Prostate gland (tissue), 2 donors: Measurements from ENCODE around the gene KHDC3L.

Source experiments
- CTCF ChIP-seq, 4 experiments: fragments of 200-600 bp in 2 of 4; fragments of 450-650 bp in 2 of 4; sonication (generic) in 2 of 4; IDR thresholded peaks; 1 replicate in 3 of 4; 2 replicates in 1 of 4; pipeline ENCODE4 v1.5.1; 2016 to 2019; ENCODE audit warnings: antibody characterized with exemption in 4 of 4, mild to moderate bottlenecking in 2 of 4, moderate library complexity in 2 of 4
- POLR2AphosphoS5 ChIP-seq: sonication (generic); formaldehyde crosslinking; IDR thresholded peaks from one replicate; pipeline ENCODE4 v1.6.1; 2017; ENCODE audit warnings: antibody characterized with exemption

- TF ChIP-seq CTCF (IDR thresholded peaks at IDR 0.05) (no peak), POLR2AphosphoS5 (no peak)
These were observed 33.4 kb downstream of the KHDC3L start for GRCh38 chr6:73395875-73396274.
